Stomach (tissue), 4 donors: ENCODE results near the gene CCR1.

Experiments used
- EP300 ChIP-seq: sonication (generic); formaldehyde crosslinking; IDR thresholded peaks from one replicate; pipeline ENCODE4 v1.6.1; 2017; ENCODE audit warnings: antibody characterized with exemption
- POLR2A ChIP-seq, 4 donors: fragments of 450-650 bp; IDR thresholded peaks; one replicate each; pipeline ENCODE4 v1.6.1; 2016; ENCODE audit warnings: antibody characterized with exemption in 4 of 4, control low read depth in 2 of 4, mild to moderate bottlenecking in 1 of 4, moderate library complexity in 1 of 4
- POLR2AphosphoS5 ChIP-seq, 3 donors: sonication (generic); formaldehyde crosslinking; IDR thresholded peaks; one replicate each; pipeline ENCODE4 v1.6.1; 2016; ENCODE audit warnings: antibody characterized with exemption in 3 of 3
- TF ChIP-seq, protein P1 (sequence below), 7 experiments: fragments of 450-650 bp in 4 of 7; fragments of 200-600 bp in 3 of 7; sonication (generic) in 3 of 7; IDR thresholded peaks; one replicate each; pipeline ENCODE4 v1.5.1; 2016 to 2019; ENCODE audit warnings: antibody characterized with exemption in 7 of 7, control low read depth in 2 of 7, mild to moderate bottlenecking in 1 of 7

DNA sequence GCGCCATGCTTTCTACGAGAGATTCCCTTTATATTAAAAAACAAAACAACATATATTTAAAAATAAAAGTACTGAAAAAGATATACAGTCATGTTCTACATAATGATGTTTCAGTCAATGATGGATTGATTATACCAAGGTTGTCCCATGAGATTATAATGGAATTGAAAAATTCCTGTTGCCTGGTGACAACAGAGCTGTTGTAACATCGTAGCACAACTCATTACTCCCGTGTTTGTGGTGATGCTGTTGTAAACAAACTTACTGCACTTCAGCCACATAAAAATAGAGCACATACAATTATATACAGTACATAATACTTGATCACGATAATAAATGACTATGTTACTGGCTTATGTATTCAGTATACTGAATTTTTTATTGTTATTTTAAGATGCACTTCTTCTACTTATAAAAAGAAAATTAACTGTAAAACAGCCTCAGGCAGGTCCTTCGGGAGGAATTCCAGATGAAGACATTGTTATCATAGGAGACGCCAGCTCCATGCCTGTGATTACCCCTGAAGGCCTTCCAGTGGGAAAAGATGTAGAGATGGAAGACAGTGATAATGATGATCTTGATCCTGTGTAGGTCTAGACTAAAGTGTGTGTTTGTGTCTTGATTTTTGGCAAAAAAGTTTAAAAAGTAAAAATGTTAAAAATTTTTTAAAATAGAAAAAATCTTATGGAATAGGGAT, 11.7 kb downstream of the CCR1 start:
- TF ChIP-seq POLR2A (IDR thresholded peaks at IDR 0.05) (no peak), EP300 (no peak), POLR2AphosphoS5 (IDR thresholded peaks at IDR 0.05) (no peak)
- TF ChIP-seq, protein P1, sequence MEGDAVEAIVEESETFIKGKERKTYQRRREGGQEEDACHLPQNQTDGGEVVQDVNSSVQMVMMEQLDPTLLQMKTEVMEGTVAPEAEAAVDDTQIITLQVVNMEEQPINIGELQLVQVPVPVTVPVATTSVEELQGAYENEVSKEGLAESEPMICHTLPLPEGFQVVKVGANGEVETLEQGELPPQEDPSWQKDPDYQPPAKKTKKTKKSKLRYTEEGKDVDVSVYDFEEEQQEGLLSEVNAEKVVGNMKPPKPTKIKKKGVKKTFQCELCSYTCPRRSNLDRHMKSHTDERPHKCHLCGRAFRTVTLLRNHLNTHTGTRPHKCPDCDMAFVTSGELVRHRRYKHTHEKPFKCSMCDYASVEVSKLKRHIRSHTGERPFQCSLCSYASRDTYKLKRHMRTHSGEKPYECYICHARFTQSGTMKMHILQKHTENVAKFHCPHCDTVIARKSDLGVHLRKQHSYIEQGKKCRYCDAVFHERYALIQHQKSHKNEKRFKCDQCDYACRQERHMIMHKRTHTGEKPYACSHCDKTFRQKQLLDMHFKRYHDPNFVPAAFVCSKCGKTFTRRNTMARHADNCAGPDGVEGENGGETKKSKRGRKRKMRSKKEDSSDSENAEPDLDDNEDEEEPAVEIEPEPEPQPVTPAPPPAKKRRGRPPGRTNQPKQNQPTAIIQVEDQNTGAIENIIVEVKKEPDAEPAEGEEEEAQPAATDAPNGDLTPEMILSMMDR (IDR thresholded peaks at IDR 0.05): no peak
